ENCODE measurements around the gene NAV2.

The NAV2 gene

GRCh38 chr11:19917069-19917468, 204.4 kb downstream of the NAV2 start:
- no peaks in the 10 kb centered on the region for H3K4me1 ChIP-seq (ENCODE audit: insufficient read depth, low read length)
- no peak overlapping the region for H3K9ac ChIP-seq (ENCODE audit: low read depth, low read length)
- peaks cover 5% of the 10 kb centered on the region for H3K27me3 ChIP-seq (ENCODE audit: insufficient read depth, low read length, poor library complexity)
- H3K79me2 ChIP-seq (ENCODE audit: insufficient read depth, low read length), result no peaks in the 10 kb centered on the region
- no peak overlapping the region for H3K27ac ChIP-seq (ENCODE audit: low read length)
- no peak for ATAC-seq (ENCODE audit: insufficient read depth, low read depth)
- H2AFZ ChIP-seq (ENCODE audit: low read depth, low read length), result no peak overlapping the region
- H4K20me1 ChIP-seq (ENCODE audit: insufficient read depth, low read length), result no peaks in the 10 kb centered on the region
- H3K4me2 ChIP-seq (ENCODE audit: insufficient read depth, low read length), result no peak overlapping the region
- no peak for DNase-seq
- H3K9me3 ChIP-seq (ENCODE audit: insufficient read depth, low read length, severe bottlenecking), result no peaks in the 10 kb centered on the region
- no peaks in the 10 kb centered on the region for H3K36me3 ChIP-seq (ENCODE audit: insufficient read depth, low read length)
- no peak for TF ChIP-seq EZH2 (IDR thresholded peaks at IDR 0.05; ENCODE audit: borderline replicate concordance, low read depth, low read length, severe bottlenecking)
- no peak for TF ChIP-seq CTCF (IDR thresholded peaks at IDR 0.05; ENCODE audit: borderline replicate concordance, extremely low read depth, low read length, poor library complexity, severe bottlenecking)
- H3K4me3 ChIP-seq (ENCODE audit: low read depth in 1 of 2, low read length in 2 of 2), result no peak overlapping the region

DNA sequence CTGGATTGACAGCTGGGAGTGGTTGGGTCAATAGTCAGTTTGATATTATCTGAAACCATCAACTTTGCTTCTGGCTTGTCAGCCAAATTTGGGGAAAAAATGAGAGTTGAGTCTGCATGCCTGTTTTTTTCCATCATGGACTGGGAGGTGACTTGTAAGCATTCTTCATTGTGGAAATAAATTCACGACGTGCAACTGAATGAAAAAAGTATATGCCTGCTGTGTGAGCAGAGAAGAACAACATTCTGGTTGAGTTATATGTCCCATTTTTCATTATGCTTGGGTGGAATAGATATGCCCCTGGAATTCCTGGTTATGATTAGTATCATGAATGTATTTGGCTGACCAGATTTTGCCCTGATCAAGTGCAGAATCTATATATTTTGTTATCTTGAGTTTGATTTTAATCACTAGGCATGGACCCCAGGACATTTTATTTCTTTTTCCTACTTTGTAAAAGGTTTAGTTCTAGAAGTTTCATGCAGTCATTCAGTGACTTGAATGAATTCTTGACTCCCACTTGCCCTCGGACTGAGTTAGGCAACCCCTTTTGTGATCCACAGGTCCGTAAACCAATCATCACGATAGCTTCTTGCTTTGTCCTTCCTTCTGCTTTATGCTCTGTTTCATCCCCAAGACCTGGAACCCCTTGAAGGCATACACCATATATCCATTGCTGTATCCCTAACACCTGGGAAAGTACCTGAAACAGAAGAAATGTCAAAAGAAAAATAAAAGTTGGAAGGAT, 205.8 kb downstream of the NAV2 start:
- Histone ChIP-seq H2AFZ (ENCODE audit: low read depth, low read length) (no peak overlapping the region), H3K4me3 (ENCODE audit: low read depth in 1 of 2, low read length in 2 of 2) (no peak overlapping the region), H3K27ac (ENCODE audit: low read length) (no peak overlapping the region), H3K9me3 (ENCODE audit: insufficient read depth, low read length, severe bottlenecking) (no peaks in the 10 kb centered on the region), H3K27me3 (ENCODE audit: insufficient read depth, low read length, poor library complexity) (peaks cover 7% of the 10 kb centered on the region), H3K4me1 (ENCODE audit: insufficient read depth, low read length) (no peaks in the 10 kb centered on the region), H3K79me2 (ENCODE audit: insufficient read depth, low read length) (no peaks in the 10 kb centered on the region), H3K9ac (ENCODE audit: low read depth, low read length) (no peak overlapping the region), H3K4me2 (ENCODE audit: insufficient read depth, low read length) (no peak overlapping the region), H3K36me3 (ENCODE audit: insufficient read depth, low read length) (no peaks in the 10 kb centered on the region), H4K20me1 (ENCODE audit: insufficient read depth, low read length) (no peaks in the 10 kb centered on the region)
- TF ChIP-seq CTCF (IDR thresholded peaks at IDR 0.05; ENCODE audit: borderline replicate concordance, extremely low read depth, low read length, poor library complexity, severe bottlenecking), result no peak
- no peak for TF ChIP-seq EZH2 (IDR thresholded peaks at IDR 0.05; ENCODE audit: borderline replicate concordance, low read depth, low read length, severe bottlenecking)
- ATAC-seq (ENCODE audit: insufficient read depth, low read depth), result no peak
- DNase-seq, result no peak

DNA sequence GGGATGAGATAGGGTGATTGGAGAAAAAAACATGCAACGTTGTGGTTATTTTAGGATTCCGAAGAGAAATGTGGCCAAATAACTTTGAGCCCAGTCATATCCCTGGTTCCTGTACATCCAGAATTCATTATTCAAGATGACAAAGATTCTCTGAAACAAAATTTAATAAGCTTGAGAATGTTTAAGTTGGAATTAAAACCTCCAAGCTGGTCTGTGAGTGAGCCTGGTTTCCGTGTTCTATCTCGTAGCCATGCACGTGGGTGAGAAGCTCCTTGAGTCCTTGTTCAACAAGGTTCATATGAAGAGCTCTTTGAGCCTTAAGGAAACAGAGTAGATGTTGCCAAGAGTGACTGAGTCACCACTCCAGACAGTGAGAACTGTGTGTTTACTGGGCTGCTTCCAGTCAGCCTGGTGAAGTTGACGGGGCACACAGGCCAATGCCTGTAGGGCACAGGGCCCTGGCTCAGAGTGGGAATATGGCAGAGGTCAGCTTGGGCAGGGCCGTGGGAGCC, 206.5 kb downstream of the NAV2 start:
- H3K79me2 ChIP-seq (ENCODE audit: insufficient read depth, low read length), result no peaks in the 10 kb centered on the region
- DNase-seq (no peak), ATAC-seq (ENCODE audit: insufficient read depth, low read depth) (no peak)
- H4K20me1 ChIP-seq (ENCODE audit: insufficient read depth, low read length), result no peaks in the 10 kb centered on the region
- TF ChIP-seq CTCF (IDR thresholded peaks at IDR 0.05; ENCODE audit: borderline replicate concordance, extremely low read depth, low read length, poor library complexity, severe bottlenecking) (no peak), EZH2 (IDR thresholded peaks at IDR 0.05; ENCODE audit: borderline replicate concordance, low read depth, low read length, severe bottlenecking) (no peak)
- no peak overlapping the region for H3K4me2 ChIP-seq (ENCODE audit: insufficient read depth, low read length)
- H2AFZ ChIP-seq (ENCODE audit: low read depth, low read length), result no peak overlapping the region
- no peak overlapping the region for H3K9ac ChIP-seq (ENCODE audit: low read depth, low read length)
- H3K4me1 ChIP-seq (ENCODE audit: insufficient read depth, low read length), result no peaks in the 10 kb centered on the region
- no peak overlapping the region for H3K27ac ChIP-seq (ENCODE audit: low read length)
- H3K36me3 ChIP-seq (ENCODE audit: insufficient read depth, low read length), result no peaks in the 10 kb centered on the region
- peaks cover 7% of the 10 kb centered on the region for H3K27me3 ChIP-seq (ENCODE audit: insufficient read depth, low read length, poor library complexity)
- no peak overlapping the region for H3K4me3 ChIP-seq (ENCODE audit: low read depth in 1 of 2, low read length in 2 of 2)
- H3K9me3 ChIP-seq (ENCODE audit: insufficient read depth, low read length, severe bottlenecking), result no peaks in the 10 kb centered on the region

Data from DND-41 (cell line).